ENCODE measurements around the gene FLNC. TPM values are rescaled to one million over a fixed set of nuclear protein-coding genes. Genes with fewer than 3 reads are reported as not detected.

Gene FLNC
- total RNA-seq, 1 donor from 2014 or later = 184 TPM

GRCh38 chr7:128829391-128830166 is 627 bp upstream of the FLNC start:
- Mint-ChIP-seq H3K36me3 (no peaks in the 10 kb centered on the region), H3K27me3 (ENCODE audit: low read depth) (peaks cover 8% of the 10 kb centered on the region), H3K27ac (peak overlapping the region; percentile 86), H3K9me3 (no peaks in the 10 kb centered on the region), H3K4me1 (peaks cover 58% of the 10 kb centered on the region), H3K4me3 (peak overlapping the region; percentile 60)
- no peak for TF ChIP-seq CTCF (IDR thresholded peaks at IDR 0.05; ENCODE audit: unreplicated experiment)
- no peak for DNase-seq (ENCODE audit: low spot score in 2 of 2, unreplicated experiment in 2 of 2)

GRCh38 chr7:128831178-128831993 is 1.2 kb downstream of the FLNC start:
- Mint-ChIP-seq H3K4me1 (peaks cover 61% of the 10 kb centered on the region), H3K27ac (peak overlapping the region; percentile 98), H3K9me3 (no peaks in the 10 kb centered on the region), H3K36me3 (peaks cover 3% of the 10 kb centered on the region), H3K4me3 (peak overlapping the region; percentile 88), H3K27me3 (ENCODE audit: low read depth) (peaks cover 8% of the 10 kb centered on the region)
- peak in 1 of 2 experiments; percentile 66 for DNase-seq (ENCODE audit: low spot score in 2 of 2, unreplicated experiment in 2 of 2)
- TF ChIP-seq CTCF (IDR thresholded peaks at IDR 0.05; ENCODE audit: unreplicated experiment) = no peak

GRCh38 chr7:128831994-128832879 is 2.0 kb downstream of the FLNC start:
- DNase-seq (ENCODE audit: low spot score in 2 of 2, unreplicated experiment in 2 of 2) = peak; percentile 60 to 81
- Mint-ChIP-seq H3K4me3 (peak overlapping the region; percentile 88), H3K9me3 (no peaks in the 10 kb centered on the region), H3K27me3 (ENCODE audit: low read depth) (peaks cover 8% of the 10 kb centered on the region), H3K27ac (peak overlapping the region; percentile 98), H3K4me1 (peaks cover 57% of the 10 kb centered on the region), H3K36me3 (peaks cover 6% of the 10 kb centered on the region)
- no peak for TF ChIP-seq CTCF (IDR thresholded peaks at IDR 0.05; ENCODE audit: unreplicated experiment)

- no peaks in the 10 kb centered on the region for H3K9me3 Mint-ChIP-seq
- H3K4me1 Mint-ChIP-seq = peaks cover 54% of the 10 kb centered on the region
- TF ChIP-seq CTCF (IDR thresholded peaks at IDR 0.05; ENCODE audit: unreplicated experiment) = no peak
- H3K36me3 Mint-ChIP-seq = peaks cover 6% of the 10 kb centered on the region
- H3K4me3 Mint-ChIP-seq = peak overlapping the region; percentile 88
- DNase-seq (ENCODE audit: low spot score in 2 of 2, unreplicated experiment in 2 of 2) = no peak
- peaks cover 8% of the 10 kb centered on the region for H3K27me3 Mint-ChIP-seq (ENCODE audit: low read depth)
- H3K27ac Mint-ChIP-seq = peak overlapping the region; percentile 98
These were observed 2.6 kb downstream of the FLNC start for GRCh38 chr7:128832880-128833147.

GRCh38 chr7:128833148-128833945 is 3.1 kb downstream of the FLNC start:
- H3K9me3 Mint-ChIP-seq = no peaks in the 10 kb centered on the region
- H3K27ac Mint-ChIP-seq = peak overlapping the region; percentile 98
- peaks cover 6% of the 10 kb centered on the region for H3K36me3 Mint-ChIP-seq
- peaks cover 8% of the 10 kb centered on the region for H3K27me3 Mint-ChIP-seq (ENCODE audit: low read depth)
- H3K4me1 Mint-ChIP-seq = peaks cover 49% of the 10 kb centered on the region
- no peak for TF ChIP-seq CTCF (IDR thresholded peaks at IDR 0.05; ENCODE audit: unreplicated experiment)
- DNase-seq (ENCODE audit: low spot score in 2 of 2, unreplicated experiment in 2 of 2) = peak in 1 of 2 experiments; percentile 57
- H3K4me3 Mint-ChIP-seq = peak overlapping the region; percentile 88
